ENCODE data around the gene RBM18. TPM values are rescaled to one million over a fixed set of nuclear protein-coding genes. Genes with fewer than 3 reads are reported as not detected.

Gene RBM18
- total RNA-seq, 1 experiment from 2014 or later = 32.5 TPM

DNA sequence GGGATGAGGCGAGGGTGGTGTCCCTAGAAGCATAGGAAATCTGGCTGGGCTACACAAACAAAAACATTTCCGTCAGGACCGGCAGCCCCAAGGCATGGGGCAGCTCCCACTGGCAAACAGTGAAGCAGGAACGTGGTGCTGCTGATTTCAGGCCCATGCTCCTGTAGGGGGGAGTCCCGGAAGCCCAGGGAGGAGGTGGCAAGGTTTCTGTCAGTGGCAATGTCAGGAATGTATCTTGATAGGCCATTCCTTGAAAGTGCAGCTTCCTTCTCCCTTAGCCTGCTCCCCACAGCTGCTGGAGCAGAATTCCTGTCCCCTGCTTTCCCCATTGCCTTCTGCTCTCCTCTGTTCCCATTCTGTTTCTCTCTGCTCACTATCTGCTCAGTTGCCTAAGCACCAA is 42.4 kb upstream of the RBM18 start:
- ChIA-PET CTCF (interaction anchor here (1.0 kb wide), 1 partner anchor 182 kb away, joined by 4 read pairs; no protein-coding TSS in a partner anchor), RAD21 (ENCODE audit: low non-redundant PET in 1 of 2, low total read pairs in 2 of 2, uncharacterized antibody in 2 of 2, unreplicated experiment in 2 of 2) (no interaction called here), POLR2A (no interaction called here)
- no peak overlapping the region for H2AFZ ChIP-seq (ENCODE audit: low read depth, low read length, poor library complexity, severe bottlenecking)
- no peaks in the 10 kb centered on the region for H3K4me1 ChIP-seq (ENCODE audit: control insufficient read depth in 1 of 2, insufficient read depth in 2 of 2, low read length in 2 of 2)
- peaks cover 51% of the 10 kb centered on the region for H3K79me2 ChIP-seq (ENCODE audit: insufficient read depth, low read length)
- H3K9ac ChIP-seq (ENCODE audit: low read length) = no peak overlapping the region
- intact Hi-C loops (cut with micrococcal nuclease) = no loop called here
- H3K9me3 ChIP-seq (ENCODE audit: control insufficient read depth in 1 of 2, insufficient read depth in 1 of 2, low read depth in 1 of 2, low read length in 2 of 2) = no peaks in the 10 kb centered on the region
- no peak overlapping the region for H3K27ac ChIP-seq (ENCODE audit: low read depth, low read length)
- H3K36me3 ChIP-seq (ENCODE audit: control insufficient read depth in 1 of 2, insufficient read depth in 2 of 2, low read length in 2 of 2) = peaks cover 4 to 11% of the 10 kb centered on the region in 2 experiments
- no peaks in the 10 kb centered on the region for H3K27me3 ChIP-seq (ENCODE audit: insufficient read depth, low read length)
- no peaks in the 10 kb centered on the region for H3K9me2 ChIP-seq (ENCODE audit: insufficient read depth)
- no peak overlapping the region for H3K4me3 ChIP-seq (replicated peaks in 1 of 2; ENCODE audit: low read depth in 1 of 2, low read length in 2 of 2)
- DNase-seq (ENCODE audit: low read depth, low spot score) (no peak), ATAC-seq (no peak)
- TF ChIP-seq ZFX (IDR thresholded peaks at IDR 0.05) = no peak
- TF ChIP-seq EZH2 (IDR thresholded peaks at IDR 0.05) = no peak
- TF ChIP-seq CEBPB (IDR thresholded peaks at IDR 0.05; ENCODE audit: low read depth) = no peak
- no peak for TF ChIP-seq POLR2A (IDR thresholded peaks at IDR 0.05; ENCODE audit: borderline replicate concordance, extremely low read depth, insufficient read depth, insufficient read length)
- TF ChIP-seq SRF (IDR thresholded peaks at IDR 0.05; ENCODE audit: low read depth) = no peak
- TF ChIP-seq EGR1 (IDR thresholded peaks at IDR 0.05; ENCODE audit: low read depth) = no peak
- no peak for TF ChIP-seq RAD21 (IDR thresholded peaks at IDR 0.05; ENCODE audit: low read depth)
- TF ChIP-seq, protein P1, sequence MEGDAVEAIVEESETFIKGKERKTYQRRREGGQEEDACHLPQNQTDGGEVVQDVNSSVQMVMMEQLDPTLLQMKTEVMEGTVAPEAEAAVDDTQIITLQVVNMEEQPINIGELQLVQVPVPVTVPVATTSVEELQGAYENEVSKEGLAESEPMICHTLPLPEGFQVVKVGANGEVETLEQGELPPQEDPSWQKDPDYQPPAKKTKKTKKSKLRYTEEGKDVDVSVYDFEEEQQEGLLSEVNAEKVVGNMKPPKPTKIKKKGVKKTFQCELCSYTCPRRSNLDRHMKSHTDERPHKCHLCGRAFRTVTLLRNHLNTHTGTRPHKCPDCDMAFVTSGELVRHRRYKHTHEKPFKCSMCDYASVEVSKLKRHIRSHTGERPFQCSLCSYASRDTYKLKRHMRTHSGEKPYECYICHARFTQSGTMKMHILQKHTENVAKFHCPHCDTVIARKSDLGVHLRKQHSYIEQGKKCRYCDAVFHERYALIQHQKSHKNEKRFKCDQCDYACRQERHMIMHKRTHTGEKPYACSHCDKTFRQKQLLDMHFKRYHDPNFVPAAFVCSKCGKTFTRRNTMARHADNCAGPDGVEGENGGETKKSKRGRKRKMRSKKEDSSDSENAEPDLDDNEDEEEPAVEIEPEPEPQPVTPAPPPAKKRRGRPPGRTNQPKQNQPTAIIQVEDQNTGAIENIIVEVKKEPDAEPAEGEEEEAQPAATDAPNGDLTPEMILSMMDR (IDR thresholded peaks at IDR 0.05 in 2 of 3, conservative IDR thresholded peaks at IDR 0.05 in 1 of 3; ENCODE audit: borderline replicate concordance in 1 of 3, insufficient read depth in 1 of 3, low read depth in 2 of 3, low read length in 2 of 3) = no peak
- no peak for TF ChIP-seq FOSL1 (IDR thresholded peaks at IDR 0.05; ENCODE audit: low read depth)
- H4K20me1 ChIP-seq (ENCODE audit: insufficient read depth) = no peaks in the 10 kb centered on the region
- no TSS peak for BruUV-seq (replicated peaks)
- no peak overlapping the region for H3K4me2 ChIP-seq (ENCODE audit: low read length)

Data from HCT116 (cell line).